KBM-7 (cell line): ENCODE results near the gene ASTN2.

ENCODE experiments used
- DNase-seq: peaks from one replicate; pipeline ENCODE4 v3.0.0-alpha.2; 2015
- in situ Hi-C: fragments of 300-500 bp; cut with MboI; formaldehyde crosslinking; loops from 2 replicates; pipeline ENCODE4 v1.14.3; 2020; ENCODE audit warnings: low sequenced_read_pairs, low pct_unique_long_range_greater_than_20kb, mixed read lengths

ASTN2 gene

DNA sequence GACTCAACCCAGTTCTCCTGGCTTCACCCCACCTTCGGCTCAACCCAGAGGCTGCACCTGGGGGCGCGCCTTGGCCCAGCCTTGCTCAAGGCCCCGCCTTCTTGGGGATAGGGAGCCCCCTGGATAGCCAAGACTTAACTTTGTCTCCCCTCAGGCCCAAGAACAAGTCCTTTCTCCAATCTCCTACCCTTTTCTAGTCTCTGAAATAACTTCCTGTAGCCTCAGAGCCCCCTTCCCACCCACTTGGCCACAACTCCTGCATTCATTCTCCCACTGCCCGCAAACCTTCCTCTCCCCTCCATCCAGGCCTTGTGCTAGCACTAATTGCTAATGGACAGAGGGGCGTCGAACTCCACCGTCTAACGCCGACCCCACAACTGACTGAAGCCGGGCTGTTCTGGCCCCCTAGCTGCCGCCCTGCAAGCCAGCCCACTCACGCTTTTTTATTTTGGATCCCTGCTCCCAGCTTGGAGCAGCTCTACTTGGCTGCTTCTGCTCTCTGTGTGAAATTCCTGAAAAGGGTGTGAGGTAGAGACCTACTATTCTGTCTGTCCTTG lies 579 bp upstream of the ASTN2 start:
- in situ Hi-C loops: no loop called here
- no peak for DNase-seq

DNA sequence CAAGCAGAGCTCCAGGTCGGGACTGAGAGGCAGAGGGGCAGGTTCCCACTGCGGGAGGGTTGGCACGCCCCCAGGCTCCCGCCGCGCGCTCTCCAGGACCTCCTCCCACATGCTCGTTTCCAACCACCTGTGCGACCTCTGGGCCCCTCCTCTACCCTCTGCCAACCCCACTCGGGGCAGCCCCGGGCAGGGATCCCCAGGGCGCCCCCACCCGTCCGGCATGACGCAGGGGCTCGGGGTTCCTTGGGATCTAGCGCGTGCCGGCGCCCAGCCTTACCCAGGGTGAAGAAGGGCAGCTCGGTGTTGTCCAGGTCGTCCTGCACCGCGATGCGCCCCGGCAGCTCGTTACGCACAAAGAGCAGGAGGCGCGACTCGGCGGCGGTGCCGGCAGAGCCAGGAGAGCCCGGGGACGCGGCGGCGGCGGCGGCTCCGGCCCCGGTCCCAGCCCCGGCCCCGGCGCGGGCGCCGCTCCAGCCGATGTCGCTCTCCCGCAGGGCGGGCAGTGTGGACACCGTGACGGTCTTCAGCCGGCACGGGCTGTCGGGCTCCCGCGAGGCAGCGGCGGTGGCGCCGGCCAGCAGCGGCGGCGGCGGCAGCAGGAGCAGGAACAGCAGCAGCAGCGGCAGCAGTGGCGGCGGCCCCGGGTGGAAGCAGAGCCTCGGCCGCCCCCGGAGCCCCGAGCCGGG lies 494 bp downstream of the ASTN2 start:
- in situ Hi-C loops: no loop called here
- no peak for DNase-seq

DNA sequence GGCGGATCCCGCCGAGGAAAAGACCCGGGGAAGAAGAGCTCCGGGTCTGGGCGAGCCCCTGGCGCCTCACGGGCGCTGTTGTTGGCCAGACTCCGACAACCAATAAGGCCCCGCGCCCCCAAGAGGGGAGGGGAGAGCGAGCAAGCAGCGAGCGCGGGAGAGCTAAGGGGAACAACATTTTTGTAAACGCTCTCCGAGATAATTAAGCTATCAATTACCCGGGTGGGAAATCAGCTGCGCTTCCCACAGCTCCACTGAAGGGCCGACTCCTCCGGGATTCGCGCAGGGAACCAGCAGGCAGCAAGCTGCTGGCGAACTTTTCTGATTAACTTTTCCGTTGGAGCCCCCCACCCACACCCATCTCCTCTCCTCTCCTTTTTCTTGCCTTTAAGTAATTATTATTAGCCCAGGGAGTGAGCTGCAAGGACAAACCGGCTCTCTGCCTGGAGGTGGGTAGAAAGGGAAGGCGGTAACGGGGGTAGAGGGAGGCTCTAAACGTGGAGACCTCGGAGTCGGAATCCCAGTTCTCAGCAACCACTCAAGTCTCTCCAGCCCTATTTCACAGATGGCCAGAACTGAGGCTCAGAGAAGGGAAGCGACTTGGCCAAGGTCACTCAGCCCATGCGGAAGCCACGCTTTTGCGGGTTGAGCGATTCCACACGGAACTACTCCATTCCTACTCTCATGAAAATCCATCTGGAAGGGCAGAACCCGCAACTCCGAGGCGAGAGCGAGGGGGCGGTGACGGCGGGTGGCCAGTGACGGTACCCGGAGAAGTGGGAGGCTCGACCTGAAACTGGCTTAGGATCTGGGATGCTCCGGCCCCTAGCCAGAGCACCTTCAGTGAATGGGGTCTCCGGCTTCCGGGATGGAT lies 1.3 kb downstream of the ASTN2 start:
- in situ Hi-C loops: no loop called here
- DNase-seq: no peak

DNA sequence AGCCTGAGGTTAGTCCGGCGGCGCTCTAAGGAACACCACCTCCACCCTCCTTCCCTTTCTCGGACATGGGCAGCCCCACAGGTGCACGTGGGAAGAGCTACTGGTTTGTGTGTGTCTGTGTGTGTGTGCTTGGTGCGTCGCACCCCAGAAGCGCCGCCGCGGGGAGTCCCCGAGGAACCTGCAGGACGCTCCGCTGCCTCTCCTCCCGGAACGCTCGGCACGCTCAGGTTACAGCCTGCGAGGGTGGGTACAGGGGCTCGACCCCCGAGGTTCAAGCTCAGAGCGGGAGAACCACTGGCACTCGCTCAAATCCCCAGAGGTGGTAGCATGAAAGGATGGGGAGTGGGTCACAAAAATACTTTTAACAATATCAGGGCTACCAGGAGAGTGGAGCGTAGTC lies 2.0 kb downstream of the ASTN2 start:
- in situ Hi-C loops: no loop called here
- no peak for DNase-seq

DNA sequence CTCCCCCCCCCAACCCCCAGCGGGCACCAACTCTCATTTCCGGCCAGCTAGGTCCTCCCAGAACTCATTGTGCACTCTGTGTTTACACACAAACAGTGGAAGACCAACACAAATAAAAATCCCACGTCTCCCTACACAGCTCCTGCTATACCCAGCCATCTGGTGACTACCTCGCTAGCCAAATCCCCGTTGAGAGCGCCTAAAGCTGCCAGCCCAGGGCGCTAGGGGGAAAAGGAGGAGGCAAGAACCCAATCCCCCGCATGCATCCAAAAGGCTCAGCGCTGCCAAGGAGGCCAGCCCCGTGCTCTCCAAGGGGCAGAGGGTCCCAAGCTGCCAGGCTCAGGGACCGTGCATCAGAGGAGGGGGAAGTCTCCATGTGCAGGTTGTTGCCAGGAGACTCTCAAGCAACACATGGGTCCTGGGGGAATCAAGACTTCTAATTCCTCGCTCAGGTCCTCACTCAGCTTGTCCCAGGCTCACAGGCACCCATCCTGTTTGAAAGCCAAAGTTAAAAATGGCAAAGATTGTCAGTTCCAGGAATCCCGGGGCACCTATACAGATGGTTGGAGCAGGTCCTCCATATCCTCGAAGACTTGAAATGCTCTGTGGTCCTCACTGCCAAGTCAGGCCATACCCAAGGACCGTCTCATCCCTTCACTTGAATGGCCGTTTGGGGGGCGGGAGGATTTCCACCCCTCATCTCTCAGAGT lies 2.7 kb downstream of the ASTN2 start:
- in situ Hi-C loops: no loop called here
- no peak for DNase-seq

DNA sequence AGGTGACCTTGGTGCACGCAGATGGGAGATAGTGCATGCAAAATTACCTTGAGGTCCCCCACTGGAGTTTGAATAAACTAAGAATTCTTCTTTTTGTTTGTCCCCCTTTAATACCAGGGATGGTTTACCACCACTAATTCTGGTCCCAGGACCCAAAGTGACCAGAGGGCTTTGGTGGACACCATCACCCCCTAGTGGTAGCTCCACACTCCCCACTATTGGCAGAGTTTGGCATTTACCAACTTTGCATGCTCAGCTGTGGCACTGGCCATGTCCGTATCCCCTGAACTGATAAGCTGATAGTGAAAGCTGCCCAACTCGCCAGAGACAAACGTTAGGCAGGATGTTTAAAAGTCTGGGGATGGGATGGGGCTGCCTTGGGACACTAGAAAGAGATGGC lies 3.3 kb downstream of the ASTN2 start:
- DNase-seq: peak; percentile 15
- in situ Hi-C loops: no loop called here

DNA sequence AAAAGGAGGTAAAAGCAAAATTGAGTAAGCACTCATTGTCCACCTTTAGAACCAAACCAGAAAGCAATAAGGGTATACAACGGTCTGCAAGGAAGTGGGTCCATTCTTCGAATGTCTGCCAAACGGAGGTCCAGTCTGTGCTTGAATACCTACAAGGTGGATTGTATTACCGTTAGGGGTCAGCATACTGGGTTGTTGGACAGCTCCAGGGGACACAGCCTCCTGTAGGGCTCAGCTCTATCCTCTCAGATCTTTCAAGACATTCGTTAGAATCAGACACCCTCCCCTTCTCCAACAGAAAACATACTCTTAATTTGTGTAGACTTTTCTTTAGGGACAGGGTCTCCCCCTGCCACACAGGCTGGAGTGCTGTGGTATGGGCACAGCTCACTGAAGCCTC lies 5.5 kb downstream of the ASTN2 start:
- no peak for DNase-seq
- in situ Hi-C loops: no loop called here

DNA sequence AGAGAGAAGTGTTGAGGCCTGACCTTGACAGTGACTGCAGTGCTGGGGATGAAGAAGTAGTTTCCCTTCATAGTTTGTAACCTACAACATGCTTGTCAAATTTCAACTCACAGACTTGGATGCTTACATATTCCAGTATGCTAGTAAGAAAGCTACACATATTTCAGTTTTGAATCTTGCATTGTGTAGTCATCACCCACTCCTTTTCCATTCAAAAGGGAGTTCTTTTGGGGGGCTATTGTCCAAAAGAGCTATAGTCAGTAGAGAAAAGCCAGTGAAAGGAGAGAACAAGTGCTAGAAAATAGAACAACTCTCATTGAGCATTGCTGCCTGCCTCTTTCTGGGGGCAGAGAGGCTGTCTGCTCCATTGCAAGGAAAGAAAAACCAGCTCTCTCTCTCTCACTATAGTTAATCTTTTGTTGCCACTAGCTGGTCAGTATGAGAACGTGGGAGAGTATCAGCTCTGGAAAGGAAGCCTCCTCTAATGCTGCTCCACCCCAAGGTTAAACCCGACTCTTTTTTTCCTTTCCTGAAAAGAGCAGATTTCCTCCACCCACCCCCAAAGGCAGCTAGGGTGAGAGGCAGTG lies 7.3 kb downstream of the ASTN2 start:
- DNase-seq: no peak
- in situ Hi-C loops: no loop called here

DNA sequence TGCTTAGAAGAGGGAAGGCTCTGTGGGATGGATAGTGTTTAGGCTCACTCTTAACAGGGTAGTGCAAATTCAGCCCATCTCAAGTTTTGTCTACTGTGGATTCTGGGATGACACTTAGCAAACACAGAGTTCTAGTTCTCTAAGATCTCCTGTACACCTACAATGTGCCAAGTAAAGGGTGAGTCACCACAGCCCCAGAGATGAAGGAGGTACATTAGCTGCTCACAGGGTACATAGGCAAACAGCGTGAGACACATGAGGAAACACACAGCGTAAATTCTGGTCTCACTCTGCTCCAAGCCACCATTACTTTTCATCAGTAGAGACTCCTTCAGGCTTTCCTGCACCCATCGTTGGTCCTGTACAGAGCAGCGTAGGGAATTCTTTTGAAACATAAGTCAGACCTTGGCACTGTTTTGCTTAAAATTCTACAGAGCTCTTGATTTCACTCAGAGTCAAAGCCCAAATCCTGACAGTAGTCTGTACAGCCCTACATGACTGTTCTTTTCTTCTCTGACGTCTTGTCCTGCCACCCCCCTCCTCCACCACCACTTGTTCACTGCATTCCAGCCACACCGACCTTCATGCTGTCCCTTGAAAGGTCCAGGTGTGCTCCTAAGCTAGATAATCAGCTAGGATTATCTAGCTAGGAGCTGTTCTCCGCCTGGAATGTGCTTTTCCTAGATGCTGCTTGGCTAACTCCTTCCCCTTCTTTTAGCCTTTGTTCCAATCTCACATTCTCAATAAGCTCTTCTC lies 8.7 kb downstream of the ASTN2 start:
- in situ Hi-C loops: no loop called here
- no peak for DNase-seq

DNA sequence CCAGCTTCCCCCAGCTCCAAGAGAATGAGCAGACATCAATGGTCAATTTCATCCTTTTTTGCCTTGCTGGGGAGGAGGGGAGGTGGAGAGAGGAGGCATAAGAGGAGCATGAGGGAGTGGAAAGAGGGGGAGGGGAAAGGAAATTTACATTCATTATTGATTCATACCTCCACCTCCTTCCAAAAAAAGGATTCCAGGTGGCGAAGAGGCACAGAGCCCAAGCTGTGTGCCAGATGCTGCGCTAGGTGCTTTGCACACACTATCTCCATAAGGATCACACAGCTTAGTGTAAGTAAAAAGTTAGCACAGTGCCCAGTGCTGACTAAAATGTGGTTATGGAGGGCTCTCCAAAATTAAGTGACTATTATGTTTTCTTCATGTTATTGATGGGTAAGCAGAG lies 11.0 kb downstream of the ASTN2 start:
- no peak for DNase-seq
- in situ Hi-C loops: no loop called here

DNA sequence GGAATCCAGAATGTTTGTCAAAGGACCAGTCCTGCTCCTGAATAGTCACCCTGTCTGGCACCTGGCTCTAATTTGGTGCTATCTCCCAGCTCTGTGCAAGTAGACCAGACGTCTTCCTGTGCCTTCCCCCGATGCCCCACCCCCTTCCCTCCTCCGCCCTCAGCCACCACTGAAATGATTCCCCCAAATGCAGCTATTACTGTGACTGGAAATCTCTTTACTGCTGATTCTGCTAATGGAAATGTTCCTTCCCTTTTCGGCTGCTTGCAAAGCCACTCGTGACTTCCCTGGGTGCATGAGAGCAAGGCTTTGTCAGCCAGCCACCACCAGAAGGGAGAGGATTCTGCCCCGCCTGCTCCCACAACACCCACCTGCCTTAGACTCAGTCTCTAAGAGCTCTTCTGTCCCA lies 11.4 kb downstream of the ASTN2 start:
- in situ Hi-C loops: no loop called here
- DNase-seq: no peak

DNA sequence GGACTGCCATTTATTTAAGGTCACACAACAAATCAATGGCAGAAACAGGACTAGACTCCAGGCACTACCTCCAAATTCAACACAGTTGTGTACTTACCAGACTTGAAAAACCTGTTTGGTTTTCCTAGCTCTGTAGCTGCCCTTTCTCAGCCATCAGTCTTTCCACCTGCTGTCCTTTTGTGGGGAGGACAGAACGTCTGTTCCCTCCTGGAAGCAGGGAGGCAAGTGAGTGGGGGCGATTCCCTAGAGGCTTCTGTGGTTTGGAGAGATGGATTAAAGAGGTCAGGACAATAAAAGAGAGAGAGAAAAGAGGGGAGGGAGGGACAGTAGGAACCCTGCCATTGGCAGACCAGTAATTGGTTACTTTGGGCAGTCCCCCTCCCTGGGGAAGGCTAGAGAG lies 14.7 kb downstream of the ASTN2 start:
- in situ Hi-C loops: no loop called here
- no peak for DNase-seq

DNA sequence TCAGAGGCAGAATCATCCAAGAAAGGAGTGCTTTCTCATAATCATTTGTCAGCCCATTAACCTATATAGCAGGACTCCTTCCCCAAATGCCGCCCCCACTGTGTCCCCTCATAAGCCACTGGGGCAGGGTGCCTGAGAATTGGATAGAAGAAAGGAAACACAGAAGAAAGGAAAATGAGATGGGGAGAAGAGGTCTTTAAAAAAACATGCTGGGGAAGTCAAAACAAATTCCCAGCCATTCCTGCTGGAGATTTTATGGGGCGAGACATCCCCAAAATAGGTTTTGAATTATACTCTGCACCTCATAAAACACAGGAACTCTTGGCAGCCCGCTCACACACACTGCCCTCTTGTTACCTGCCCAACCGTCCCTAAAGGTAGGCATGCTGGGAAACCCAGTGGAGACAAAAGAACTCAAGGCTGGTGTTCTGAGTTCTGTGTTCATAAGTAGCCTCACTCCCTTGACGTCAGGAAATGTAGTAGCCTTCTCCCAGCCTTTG lies 19.7 kb downstream of the ASTN2 start:
- no peak for DNase-seq
- in situ Hi-C loops: no loop called here

DNA sequence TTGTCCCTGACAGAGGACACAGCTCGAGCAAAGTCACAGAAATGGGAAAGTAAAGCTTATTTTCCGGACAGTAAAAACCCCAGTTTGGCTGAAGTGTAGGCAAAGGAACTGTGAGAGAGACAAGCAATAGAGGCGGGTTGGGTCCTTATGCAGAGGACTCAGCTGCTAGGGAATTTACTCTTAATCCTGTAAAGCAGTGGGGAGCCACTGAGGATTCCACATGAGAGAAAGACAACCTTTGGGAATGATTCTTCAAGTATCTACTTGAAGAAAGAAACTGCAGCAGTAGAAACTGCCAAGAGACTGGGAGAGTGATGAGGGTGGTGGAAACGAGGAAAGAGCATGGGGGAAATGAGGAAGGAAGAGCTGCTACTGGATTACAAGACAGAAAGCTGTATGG lies 20.2 kb downstream of the ASTN2 start:
- no peak for DNase-seq
- in situ Hi-C loops: no loop called here

DNA sequence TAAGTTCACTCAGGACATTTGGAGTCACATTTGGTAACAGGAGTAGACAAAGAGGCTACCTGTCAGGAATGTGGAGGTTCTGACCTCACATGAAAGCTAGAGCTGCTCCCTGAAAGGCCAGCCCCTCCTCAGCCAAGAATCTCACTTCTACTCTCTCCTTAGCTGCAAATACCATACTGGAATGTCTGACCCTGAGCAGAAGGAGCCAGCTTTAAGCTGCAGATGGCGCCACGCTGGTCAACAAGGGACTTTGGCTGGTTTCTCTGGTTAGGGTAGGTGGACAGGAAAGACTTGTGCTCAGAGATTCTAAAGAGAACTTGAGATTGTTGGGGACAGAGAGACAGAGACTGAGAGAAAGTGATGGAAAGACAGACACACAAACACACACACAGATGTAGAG lies 21.9 kb downstream of the ASTN2 start:
- in situ Hi-C loops: no loop called here

DNA sequence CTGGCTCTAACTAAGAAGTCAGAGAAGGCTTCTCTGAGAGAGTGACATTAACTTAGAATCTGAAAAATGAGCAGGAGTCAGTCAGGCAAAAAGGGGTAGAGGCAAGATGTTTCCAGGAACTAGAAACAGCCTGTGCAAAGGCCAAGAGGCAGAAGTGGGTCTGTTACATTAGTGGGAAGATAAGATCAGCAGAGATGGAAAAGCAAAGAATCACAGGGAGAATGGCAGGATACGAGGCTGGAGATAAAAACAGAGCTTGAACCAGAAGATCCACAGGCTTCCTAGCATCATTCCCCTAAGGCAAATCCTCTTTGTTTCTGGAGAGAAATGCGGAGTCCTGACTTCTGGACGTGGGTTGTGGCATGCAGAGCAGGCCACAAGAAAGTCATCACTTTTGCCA lies 27.4 kb downstream of the ASTN2 start:
- no peak for DNase-seq
- in situ Hi-C loops: no loop called here

More for the DNA sequence above, 21.9 kb downstream of the ASTN2 start:
- DNase-seq: no peak

DNA sequence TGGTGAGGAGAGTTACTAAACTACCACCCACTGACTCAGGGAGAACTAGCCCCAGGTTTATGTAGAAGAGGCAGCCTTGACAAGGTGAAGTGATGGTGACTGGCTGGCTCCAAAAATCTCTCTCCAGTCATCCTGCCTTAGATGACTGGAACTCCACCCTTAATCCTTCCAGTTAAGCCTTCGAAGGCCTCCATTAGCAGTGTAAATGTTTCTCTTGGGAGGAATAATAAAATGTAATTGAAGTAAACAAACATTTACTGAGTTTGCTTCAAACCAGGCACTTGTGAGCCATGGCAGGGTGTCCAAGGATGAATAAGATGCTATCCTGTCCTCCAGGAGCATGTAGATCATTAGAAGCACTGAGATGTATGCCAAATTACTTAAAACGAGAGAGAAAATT lies 35.5 kb downstream of the ASTN2 start:
- no peak for DNase-seq
- in situ Hi-C loops: no loop called here

DNA sequence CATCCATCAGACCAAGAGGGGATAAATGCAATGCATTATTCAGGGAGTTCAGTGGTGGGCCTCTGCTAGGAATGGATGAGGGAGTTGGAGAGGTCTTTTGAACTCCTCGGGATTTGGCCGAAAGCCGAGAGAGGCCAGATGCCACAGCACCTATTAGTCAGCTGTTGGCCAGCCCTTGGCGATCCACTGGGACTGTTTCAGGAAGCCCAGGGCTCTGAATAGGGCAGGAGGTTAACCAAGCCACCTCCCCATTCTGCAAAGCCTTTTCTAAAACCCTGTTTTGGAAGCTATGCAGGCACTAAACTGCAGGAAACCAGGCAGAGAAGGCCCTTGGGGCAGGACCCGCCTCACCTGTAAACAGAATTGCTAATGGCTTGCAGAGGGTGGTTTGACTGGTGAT lies 37.8 kb downstream of the ASTN2 start:
- DNase-seq: no peak
- in situ Hi-C loops: no loop called here

DNA sequence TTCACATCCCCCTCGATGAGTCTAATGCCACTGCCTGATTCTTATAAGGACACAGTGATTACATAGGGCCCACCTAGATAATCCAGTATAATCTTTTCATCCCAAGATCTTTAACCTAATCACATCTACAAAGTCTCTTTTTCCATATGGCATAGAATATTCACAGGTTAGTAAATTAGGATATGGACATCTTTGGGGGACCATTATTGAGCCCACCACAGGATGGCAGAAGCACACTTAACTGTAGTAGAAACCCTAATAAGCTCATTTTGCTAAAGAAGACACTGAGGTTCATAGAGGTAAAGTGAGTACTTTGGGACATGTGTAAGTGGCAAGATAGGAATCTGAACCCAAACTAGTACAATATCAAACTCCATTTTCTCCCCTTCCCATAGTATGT lies 38.9 kb downstream of the ASTN2 start:
- DNase-seq: no peak
- in situ Hi-C loops: no loop called here
